Measurements from ENCODE around the gene PER1. TPM values are rescaled to one million over a fixed set of nuclear protein-coding genes. Genes with fewer than 3 reads are reported as not detected.

Gene PER1
- total RNA-seq, 1 experiment from 2014 or later: 17.1 TPM

DNA sequence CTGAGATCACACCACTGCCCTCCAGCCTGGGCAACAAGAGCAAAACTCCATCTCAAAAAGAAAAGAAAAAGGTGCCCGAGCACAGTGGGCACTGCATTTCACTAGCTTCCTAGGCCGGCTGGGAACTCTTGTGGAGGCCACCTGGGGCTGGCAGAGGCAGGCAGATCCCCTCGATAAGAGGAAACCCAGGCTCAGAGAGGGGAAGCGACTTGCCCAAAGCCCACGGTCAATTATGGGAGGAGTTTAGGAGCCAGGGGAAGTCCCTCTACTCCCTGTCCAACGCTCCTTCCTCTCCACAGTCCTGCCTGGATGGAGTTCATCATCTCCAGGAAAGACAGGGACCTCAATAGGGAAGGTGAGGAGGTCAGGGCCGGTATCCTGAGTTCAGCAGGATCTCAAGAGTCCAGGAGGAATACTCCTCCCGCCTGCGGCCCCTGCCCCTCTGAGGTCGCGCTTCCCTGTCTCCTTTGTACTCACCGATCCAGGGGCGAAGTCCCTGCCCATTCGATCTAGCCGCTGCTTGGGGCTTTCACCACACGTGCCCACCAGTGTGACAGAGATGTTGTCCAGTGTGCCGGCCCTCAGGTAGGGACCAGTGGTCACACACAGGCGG, 34.7 kb downstream of the PER1 start:
- Histone ChIP-seq H3K9me3 (ENCODE audit: control insufficient read depth, insufficient read depth, low read depth, low read length) (no peaks in the 10 kb centered on the region), H3K36me3 (ENCODE audit: control insufficient read depth, insufficient read depth, low read length) (no peaks in the 10 kb centered on the region), H3K27me3 (ENCODE audit: control insufficient read depth, insufficient read depth, low read length) (no peaks in the 10 kb centered on the region), H3K4me3 (ENCODE audit: low read depth in 2 of 2, low read length in 2 of 2) (peak overlapping the region; percentile 60 to 91), H3K27ac (ENCODE audit: low read length) (no peak overlapping the region), H3K4me1 (ENCODE audit: control insufficient read depth, insufficient read depth, low read length) (no peaks in the 10 kb centered on the region)
- DNase-seq (ENCODE audit: low read depth, low spot score): no peak
- ChIA-PET POLR2A (interaction anchor here (0.5 kb wide), 1 partner anchor 324 kb away, joined by 3 read pairs; no protein-coding TSS in a partner anchor), CTCF (no interaction called here)
- ATAC-seq: no peak
- in situ Hi-C loops (cut with HindIII; ENCODE audit: low pct_unique_long_range_greater_than_20kb, low sequenced_read_pairs): no loop called here
- BruUV-seq (replicated peaks): no TSS peak
- intact Hi-C loops (cut with micrococcal nuclease; ENCODE audit: unreplicated experiment): loop anchor here (5.0 kb wide), 1 partner anchor 35 kb away; no protein-coding TSS in a partner anchor
- TF ChIP-seq, protein P1, sequence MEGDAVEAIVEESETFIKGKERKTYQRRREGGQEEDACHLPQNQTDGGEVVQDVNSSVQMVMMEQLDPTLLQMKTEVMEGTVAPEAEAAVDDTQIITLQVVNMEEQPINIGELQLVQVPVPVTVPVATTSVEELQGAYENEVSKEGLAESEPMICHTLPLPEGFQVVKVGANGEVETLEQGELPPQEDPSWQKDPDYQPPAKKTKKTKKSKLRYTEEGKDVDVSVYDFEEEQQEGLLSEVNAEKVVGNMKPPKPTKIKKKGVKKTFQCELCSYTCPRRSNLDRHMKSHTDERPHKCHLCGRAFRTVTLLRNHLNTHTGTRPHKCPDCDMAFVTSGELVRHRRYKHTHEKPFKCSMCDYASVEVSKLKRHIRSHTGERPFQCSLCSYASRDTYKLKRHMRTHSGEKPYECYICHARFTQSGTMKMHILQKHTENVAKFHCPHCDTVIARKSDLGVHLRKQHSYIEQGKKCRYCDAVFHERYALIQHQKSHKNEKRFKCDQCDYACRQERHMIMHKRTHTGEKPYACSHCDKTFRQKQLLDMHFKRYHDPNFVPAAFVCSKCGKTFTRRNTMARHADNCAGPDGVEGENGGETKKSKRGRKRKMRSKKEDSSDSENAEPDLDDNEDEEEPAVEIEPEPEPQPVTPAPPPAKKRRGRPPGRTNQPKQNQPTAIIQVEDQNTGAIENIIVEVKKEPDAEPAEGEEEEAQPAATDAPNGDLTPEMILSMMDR (IDR thresholded peaks at IDR 0.05): no peak
- TF ChIP-seq, protein P2, sequence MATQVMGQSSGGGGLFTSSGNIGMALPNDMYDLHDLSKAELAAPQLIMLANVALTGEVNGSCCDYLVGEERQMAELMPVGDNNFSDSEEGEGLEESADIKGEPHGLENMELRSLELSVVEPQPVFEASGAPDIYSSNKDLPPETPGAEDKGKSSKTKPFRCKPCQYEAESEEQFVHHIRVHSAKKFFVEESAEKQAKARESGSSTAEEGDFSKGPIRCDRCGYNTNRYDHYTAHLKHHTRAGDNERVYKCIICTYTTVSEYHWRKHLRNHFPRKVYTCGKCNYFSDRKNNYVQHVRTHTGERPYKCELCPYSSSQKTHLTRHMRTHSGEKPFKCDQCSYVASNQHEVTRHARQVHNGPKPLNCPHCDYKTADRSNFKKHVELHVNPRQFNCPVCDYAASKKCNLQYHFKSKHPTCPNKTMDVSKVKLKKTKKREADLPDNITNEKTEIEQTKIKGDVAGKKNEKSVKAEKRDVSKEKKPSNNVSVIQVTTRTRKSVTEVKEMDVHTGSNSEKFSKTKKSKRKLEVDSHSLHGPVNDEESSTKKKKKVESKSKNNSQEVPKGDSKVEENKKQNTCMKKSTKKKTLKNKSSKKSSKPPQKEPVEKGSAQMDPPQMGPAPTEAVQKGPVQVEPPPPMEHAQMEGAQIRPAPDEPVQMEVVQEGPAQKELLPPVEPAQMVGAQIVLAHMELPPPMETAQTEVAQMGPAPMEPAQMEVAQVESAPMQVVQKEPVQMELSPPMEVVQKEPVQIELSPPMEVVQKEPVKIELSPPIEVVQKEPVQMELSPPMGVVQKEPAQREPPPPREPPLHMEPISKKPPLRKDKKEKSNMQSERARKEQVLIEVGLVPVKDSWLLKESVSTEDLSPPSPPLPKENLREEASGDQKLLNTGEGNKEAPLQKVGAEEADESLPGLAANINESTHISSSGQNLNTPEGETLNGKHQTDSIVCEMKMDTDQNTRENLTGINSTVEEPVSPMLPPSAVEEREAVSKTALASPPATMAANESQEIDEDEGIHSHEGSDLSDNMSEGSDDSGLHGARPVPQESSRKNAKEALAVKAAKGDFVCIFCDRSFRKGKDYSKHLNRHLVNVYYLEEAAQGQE (IDR thresholded peaks at IDR 0.05; ENCODE audit: insufficient read depth in 1 of 2, low read depth in 2 of 2, low read length in 1 of 2): no peak
- TF ChIP-seq TCF7L2 (IDR thresholded peaks at IDR 0.05; ENCODE audit: low read depth, low read length): no peak
- TF ChIP-seq SIN3A (IDR thresholded peaks at IDR 0.05; ENCODE audit: borderline replicate concordance, insufficient read depth, low read depth, low read length): no peak
- TF ChIP-seq POLR2AphosphoS5 (IDR thresholded peaks at IDR 0.05; ENCODE audit: low read depth, low read length): no peak

DNA sequence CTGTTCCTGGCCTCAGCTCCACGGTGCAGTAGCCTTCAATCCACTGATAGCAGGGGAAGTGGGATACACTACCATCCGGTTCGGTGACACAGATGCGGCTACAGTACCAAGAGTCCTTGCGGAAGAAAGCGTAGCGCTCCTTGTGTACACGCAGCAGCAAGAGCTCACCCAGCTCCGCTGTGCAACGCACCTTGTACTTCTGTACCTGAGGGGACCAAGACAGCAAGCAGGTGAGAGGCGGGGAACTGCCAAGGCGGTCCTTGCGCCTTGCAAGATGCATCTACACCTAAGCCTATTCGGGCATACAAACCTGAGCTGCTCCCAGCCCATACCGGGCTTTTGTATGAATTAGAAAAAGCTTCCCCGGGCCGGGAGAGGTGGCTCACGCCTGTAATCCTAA, 35.4 kb downstream of the PER1 start:
- Histone ChIP-seq H3K27me3 (ENCODE audit: control insufficient read depth, insufficient read depth, low read length) (no peaks in the 10 kb centered on the region), H3K9me3 (ENCODE audit: control insufficient read depth, insufficient read depth, low read depth, low read length) (no peaks in the 10 kb centered on the region), H3K36me3 (ENCODE audit: control insufficient read depth, insufficient read depth, low read length) (no peaks in the 10 kb centered on the region), H3K4me1 (ENCODE audit: control insufficient read depth, insufficient read depth, low read length) (no peaks in the 10 kb centered on the region), H3K27ac (ENCODE audit: low read length) (no peak overlapping the region), H3K4me3 (ENCODE audit: low read depth in 2 of 2, low read length in 2 of 2) (no peak overlapping the region)
- no peak for ATAC-seq
- in situ Hi-C loops (cut with HindIII; ENCODE audit: low pct_unique_long_range_greater_than_20kb, low sequenced_read_pairs) (no loop called here), intact Hi-C loops (cut with micrococcal nuclease; ENCODE audit: unreplicated experiment) (loop anchor here (5.0 kb wide), 1 partner anchor 34 kb away; no protein-coding TSS in a partner anchor)
- no peak for DNase-seq (ENCODE audit: low read depth, low spot score)
- ChIA-PET CTCF (no interaction called here), POLR2A (no interaction called here)
- TF ChIP-seq, protein P1 (IDR thresholded peaks at IDR 0.05): no peak
- TF ChIP-seq POLR2AphosphoS5 (IDR thresholded peaks at IDR 0.05; ENCODE audit: low read depth, low read length) (no peak), SIN3A (IDR thresholded peaks at IDR 0.05; ENCODE audit: borderline replicate concordance, insufficient read depth, low read depth, low read length) (no peak), TCF7L2 (IDR thresholded peaks at IDR 0.05; ENCODE audit: low read depth, low read length) (no peak)
- TF ChIP-seq, protein P2 (IDR thresholded peaks at IDR 0.05; ENCODE audit: insufficient read depth in 1 of 2, low read depth in 2 of 2, low read length in 1 of 2): no peak
- BruUV-seq (replicated peaks): no TSS peak

All from Panc1 (cell line).